ENCODE data around the gene ENAH.

GRCh38 chr1:225488676-225489075 is 164.2 kb downstream of the ENAH start:
- no peak for TF ChIP-seq POLR2A (IDR thresholded peaks at IDR 0.05)
- TF ChIP-seq, protein P1, sequence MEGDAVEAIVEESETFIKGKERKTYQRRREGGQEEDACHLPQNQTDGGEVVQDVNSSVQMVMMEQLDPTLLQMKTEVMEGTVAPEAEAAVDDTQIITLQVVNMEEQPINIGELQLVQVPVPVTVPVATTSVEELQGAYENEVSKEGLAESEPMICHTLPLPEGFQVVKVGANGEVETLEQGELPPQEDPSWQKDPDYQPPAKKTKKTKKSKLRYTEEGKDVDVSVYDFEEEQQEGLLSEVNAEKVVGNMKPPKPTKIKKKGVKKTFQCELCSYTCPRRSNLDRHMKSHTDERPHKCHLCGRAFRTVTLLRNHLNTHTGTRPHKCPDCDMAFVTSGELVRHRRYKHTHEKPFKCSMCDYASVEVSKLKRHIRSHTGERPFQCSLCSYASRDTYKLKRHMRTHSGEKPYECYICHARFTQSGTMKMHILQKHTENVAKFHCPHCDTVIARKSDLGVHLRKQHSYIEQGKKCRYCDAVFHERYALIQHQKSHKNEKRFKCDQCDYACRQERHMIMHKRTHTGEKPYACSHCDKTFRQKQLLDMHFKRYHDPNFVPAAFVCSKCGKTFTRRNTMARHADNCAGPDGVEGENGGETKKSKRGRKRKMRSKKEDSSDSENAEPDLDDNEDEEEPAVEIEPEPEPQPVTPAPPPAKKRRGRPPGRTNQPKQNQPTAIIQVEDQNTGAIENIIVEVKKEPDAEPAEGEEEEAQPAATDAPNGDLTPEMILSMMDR (IDR thresholded peaks at IDR 0.05), result no peak

Measured in uterus (tissue), 2 donors.